GM12872 (cell line): ENCODE data around the gene BRPF1.

Experiments used
- TF ChIP-seq, protein P1 (sequence below): IDR thresholded peaks from 3 replicates; pipeline ENCODE4 v1.5.1; 2011; ENCODE audit warnings: low read depth, mild to moderate bottlenecking, low read length, moderate library complexity; ENCODE audit not compliant: insufficient read depth

The BRPF1 gene

GRCh38 chr3:9749645-9750555 is 18.4 kb downstream of the BRPF1 start, which contains the start of gene OGG1:
Gene OGG1 (plus strand): TSS chr3:9749952. CDS start chr3:9750287, 335 bp downstream.
- TF ChIP-seq, protein P1, sequence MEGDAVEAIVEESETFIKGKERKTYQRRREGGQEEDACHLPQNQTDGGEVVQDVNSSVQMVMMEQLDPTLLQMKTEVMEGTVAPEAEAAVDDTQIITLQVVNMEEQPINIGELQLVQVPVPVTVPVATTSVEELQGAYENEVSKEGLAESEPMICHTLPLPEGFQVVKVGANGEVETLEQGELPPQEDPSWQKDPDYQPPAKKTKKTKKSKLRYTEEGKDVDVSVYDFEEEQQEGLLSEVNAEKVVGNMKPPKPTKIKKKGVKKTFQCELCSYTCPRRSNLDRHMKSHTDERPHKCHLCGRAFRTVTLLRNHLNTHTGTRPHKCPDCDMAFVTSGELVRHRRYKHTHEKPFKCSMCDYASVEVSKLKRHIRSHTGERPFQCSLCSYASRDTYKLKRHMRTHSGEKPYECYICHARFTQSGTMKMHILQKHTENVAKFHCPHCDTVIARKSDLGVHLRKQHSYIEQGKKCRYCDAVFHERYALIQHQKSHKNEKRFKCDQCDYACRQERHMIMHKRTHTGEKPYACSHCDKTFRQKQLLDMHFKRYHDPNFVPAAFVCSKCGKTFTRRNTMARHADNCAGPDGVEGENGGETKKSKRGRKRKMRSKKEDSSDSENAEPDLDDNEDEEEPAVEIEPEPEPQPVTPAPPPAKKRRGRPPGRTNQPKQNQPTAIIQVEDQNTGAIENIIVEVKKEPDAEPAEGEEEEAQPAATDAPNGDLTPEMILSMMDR: no peak

- TF ChIP-seq, protein P1: no peak
These were observed 19.2 kb downstream of the BRPF1 start for GRCh38 chr3:9750556-9751411.

- TF ChIP-seq, protein P1: no peak
These were observed 23.1 kb downstream of the BRPF1 start for GRCh38 chr3:9754678-9755077.

- TF ChIP-seq, protein P1: no peak
These were observed 25.9 kb downstream of the BRPF1 start for GRCh38 chr3:9757427-9757826.

DNA sequence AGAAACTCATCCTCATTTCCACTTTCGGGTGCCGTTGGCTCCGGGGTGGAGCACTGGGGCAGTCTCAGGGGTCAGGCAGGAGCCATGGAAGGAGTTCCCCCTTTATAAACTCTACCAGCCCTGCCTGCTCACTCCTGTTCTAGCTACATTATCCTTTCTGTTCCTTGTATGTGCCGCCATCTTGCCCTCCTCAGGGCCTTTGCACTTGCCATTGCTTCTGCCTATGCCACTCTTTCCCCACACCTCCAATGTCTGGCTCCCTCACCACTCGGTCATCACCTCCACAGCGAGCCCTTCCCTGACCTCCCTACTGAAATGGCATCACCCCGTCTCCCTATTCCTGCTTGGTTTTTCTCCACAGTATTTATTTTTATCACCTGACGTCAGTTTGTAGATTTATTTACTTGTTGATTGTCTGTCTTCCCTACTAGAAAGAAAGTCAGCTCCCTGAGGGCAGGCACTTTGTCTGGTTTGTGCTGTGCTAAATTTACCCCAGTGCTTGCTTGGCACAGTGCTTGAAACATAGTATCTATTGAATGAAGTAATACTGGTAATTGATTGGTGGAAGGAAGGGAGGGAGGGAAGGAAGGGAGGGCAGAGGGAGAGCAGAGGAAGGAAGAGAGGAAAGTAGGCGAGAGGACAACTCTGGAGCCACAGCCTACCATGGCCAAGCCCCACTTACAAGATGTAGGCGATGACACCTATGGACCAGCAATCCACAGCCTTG is 29.4 kb downstream of the BRPF1 start:
- TF ChIP-seq, protein P1: no peak

DNA sequence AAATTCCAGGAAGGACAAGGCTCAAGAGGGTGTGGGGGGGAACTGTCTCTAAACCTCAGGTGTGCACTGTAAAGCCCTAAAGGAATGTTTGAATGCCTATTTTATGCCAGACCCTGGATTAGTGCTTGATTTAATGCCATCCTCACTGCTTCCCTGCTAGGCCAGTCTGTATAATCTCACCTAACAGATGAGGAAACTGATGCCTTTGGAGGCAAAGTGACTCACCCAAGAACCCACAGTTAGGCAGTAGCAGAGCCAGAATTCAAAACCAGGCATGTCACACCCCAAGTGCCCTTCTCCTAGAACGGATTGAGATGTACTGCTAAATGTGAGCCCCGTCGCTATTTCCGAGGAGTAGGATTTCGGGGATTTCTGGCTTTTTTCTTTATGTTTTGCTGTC is 30.4 kb downstream of the BRPF1 start:
- TF ChIP-seq, protein P1: no peak

DNA sequence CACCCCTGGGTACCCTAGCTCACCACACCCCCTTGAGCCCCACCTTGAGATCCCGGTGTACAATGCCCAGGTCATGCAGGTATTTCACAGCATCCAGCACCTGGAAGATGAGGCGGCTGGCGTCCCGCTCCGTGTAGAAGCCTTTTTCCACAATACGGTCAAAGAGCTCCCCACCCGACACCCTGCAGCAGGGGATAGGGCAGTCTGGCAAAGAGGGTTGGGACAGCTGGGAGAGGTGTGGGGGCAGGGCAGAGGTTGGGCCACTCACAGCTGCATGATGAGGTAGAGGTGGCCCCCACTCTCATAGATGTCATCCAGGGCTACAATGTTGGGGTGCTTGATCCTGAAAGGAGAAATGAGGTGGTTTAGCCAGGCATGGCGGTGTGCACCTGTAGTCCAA is 31.3 kb downstream of the BRPF1 start:
- TF ChIP-seq, protein P1: no peak
